ENCODE data around the gene F2R.

GRCh38 chr5:76718880-76719279, 3.0 kb downstream of the F2R start:
- TF ChIP-seq POLR2A (IDR thresholded peaks at IDR 0.05; ENCODE audit: low read length) (no peak), GATA1 (IDR thresholded peaks at IDR 0.05; ENCODE audit: low read depth, low read length) (no peak)

All from erythroblast (primary cell).